Sigmoid colon (tissue), 7 donors: ENCODE data around the gene FGFR2. TPM values are rescaled to one million over a fixed set of nuclear protein-coding genes. Genes with fewer than 3 reads are reported as not detected.

ENCODE experiments used
- DNase-seq: peaks from one replicate; pipeline ENCODE4 v3.0.0-alpha.2; 2019
- H3K27ac ChIP-seq, 4 donors: fragments of 200-600 bp; sonication (generic); one replicate each; pipeline ENCODE4 v1.5.1; 2016 to 2019; ENCODE audit warnings: mild to moderate bottlenecking in 1 of 4
- H3K27me3 ChIP-seq, 3 donors: fragments of 200-600 bp; sonication (generic); one replicate each; pipeline ENCODE4 v1.5.1; 2019; ENCODE audit warnings: mild to moderate bottlenecking in 1 of 3
- H3K36me3 ChIP-seq, 4 donors: fragments of 200-600 bp; sonication (generic); one replicate each; pipeline ENCODE4 v1.5.1; 2016 to 2019
- H3K4me1 ChIP-seq, 4 donors: fragments of 200-600 bp; sonication (generic); one replicate each; pipeline ENCODE4 v1.5.1; 2017 to 2019
- H3K4me3 ChIP-seq, 4 donors: fragments of 200-600 bp; sonication (generic); one replicate each; pipeline ENCODE4 v1.5.1; 2017 to 2019; ENCODE audit warnings: mild to moderate bottlenecking in 2 of 4, moderate library complexity in 1 of 4
- H3K9me3 ChIP-seq, 4 donors: fragments of 200-600 bp in 3 of 4; sonication (generic) in 3 of 4; one replicate each; pipeline versions ENCODE4 v1.5.1 to v1.6.1; 2013 to 2019
- EP300 ChIP-seq, 4 donors: sonication (generic); formaldehyde crosslinking; IDR thresholded peaks; one replicate each; pipeline ENCODE4 v1.6.1; 2017; ENCODE audit warnings: antibody characterized with exemption in 4 of 4
- POLR2A ChIP-seq, 2 donors: fragments of 450-650 bp; IDR thresholded peaks; one replicate each; pipeline ENCODE4 v1.6.1; 2016; ENCODE audit warnings: antibody characterized with exemption in 2 of 2, mild to moderate bottlenecking in 2 of 2, moderate library complexity in 2 of 2
- POLR2AphosphoS5 ChIP-seq, 4 donors: sonication (generic); formaldehyde crosslinking; IDR thresholded peaks; one replicate each; pipeline ENCODE4 v1.6.1; 2017; ENCODE audit warnings: antibody characterized with exemption in 4 of 4
- WGBS, 2 donors: extraction: QIAGEN DNeasy Blood & Tissue Kit; methylation state at CpG; one replicate each; pipeline ENCODE4 v1.1.7; 2013; 5-methylcytosine and 5-hydroxymethylcytosine counted together
- intact Hi-C: fragments of 100-400 bp; cut with DNase I; formaldehyde crosslinking; loops from one replicate; pipeline ENCODE4 v1.15.1; 2023
- polyA plus RNA-seq, 3 donors: library from polyadenylated mRNA; stranded (reverse); fragments of 200-250 nt; gene quantifications; one replicate each; pipeline ENCODE4 v1.2.3, GENCODE V29; 2013
- total RNA-seq, 4 donors: library from RNA; depleted of rRNA; stranded (reverse); fragments of >200 nt; gene quantifications; one replicate each; pipeline ENCODE4 v1.1.0, GENCODE V29; 2016
- TF ChIP-seq, protein P1 (sequence below), 4 experiments: fragments of 450-650 bp in 3 of 4; fragments of 200-600 bp in 1 of 4; IDR thresholded peaks; one replicate each; pipeline ENCODE4 v1.5.1; 2016 to 2019; ENCODE audit warnings: antibody characterized with exemption in 4 of 4, mild to moderate bottlenecking in 3 of 4, moderate library complexity in 2 of 4
- donor health status: healthy with polysubstance abuse.
- donor health status: Bipolar disorder and iron deficiency.
- donor health status: healthy.

FGFR2 gene
- total and polyA plus RNA-seq, 7 donors: 5.1 to 143 (median 71.5) TPM

DNA sequence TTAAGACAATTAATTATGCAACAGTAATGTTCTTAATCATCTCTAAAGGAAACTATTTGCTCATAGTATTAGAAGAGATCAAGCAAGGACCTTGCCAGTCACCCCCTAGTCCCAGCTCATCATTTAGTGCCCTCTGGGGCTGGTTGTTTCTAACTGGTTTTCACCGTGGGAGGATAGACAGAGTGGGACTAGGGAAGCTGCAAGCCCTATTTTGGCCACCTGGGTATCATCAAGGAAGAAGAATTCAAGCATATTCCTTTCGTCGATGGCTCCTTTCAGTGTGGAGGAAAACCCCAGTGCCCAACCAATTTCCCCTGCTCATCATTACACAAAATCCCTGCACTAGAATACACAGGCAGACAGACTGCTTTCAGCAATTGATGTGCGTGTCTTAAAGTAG, 30.6 kb upstream of the FGFR2 start:
- Histone ChIP-seq H3K27ac (peak overlapping the region; percentile 69 to 71 (median 70)), H3K36me3 (no peaks in the 10 kb centered on the region), H3K9me3 (no peaks in the 10 kb centered on the region), H3K4me3 (no peak overlapping the region), H3K4me1 (peaks cover 0 to 44% (median 33%) of the 10 kb centered on the region in 4 donors), H3K27me3 (no peaks in the 10 kb centered on the region)
- no peak for DNase-seq
- intact Hi-C loops: no loop called here
- TF ChIP-seq POLR2AphosphoS5 (IDR thresholded peaks at IDR 0.05): no peak
- TF ChIP-seq, protein P1, sequence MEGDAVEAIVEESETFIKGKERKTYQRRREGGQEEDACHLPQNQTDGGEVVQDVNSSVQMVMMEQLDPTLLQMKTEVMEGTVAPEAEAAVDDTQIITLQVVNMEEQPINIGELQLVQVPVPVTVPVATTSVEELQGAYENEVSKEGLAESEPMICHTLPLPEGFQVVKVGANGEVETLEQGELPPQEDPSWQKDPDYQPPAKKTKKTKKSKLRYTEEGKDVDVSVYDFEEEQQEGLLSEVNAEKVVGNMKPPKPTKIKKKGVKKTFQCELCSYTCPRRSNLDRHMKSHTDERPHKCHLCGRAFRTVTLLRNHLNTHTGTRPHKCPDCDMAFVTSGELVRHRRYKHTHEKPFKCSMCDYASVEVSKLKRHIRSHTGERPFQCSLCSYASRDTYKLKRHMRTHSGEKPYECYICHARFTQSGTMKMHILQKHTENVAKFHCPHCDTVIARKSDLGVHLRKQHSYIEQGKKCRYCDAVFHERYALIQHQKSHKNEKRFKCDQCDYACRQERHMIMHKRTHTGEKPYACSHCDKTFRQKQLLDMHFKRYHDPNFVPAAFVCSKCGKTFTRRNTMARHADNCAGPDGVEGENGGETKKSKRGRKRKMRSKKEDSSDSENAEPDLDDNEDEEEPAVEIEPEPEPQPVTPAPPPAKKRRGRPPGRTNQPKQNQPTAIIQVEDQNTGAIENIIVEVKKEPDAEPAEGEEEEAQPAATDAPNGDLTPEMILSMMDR (IDR thresholded peaks at IDR 0.05): no peak
- TF ChIP-seq POLR2A (IDR thresholded peaks at IDR 0.05): no peak
- TF ChIP-seq EP300 (IDR thresholded peaks at IDR 0.05): no peak
- WGBS, 2 donors: 74 to 86% methylated on average over 4 of the region's 4 CpGs

DNA sequence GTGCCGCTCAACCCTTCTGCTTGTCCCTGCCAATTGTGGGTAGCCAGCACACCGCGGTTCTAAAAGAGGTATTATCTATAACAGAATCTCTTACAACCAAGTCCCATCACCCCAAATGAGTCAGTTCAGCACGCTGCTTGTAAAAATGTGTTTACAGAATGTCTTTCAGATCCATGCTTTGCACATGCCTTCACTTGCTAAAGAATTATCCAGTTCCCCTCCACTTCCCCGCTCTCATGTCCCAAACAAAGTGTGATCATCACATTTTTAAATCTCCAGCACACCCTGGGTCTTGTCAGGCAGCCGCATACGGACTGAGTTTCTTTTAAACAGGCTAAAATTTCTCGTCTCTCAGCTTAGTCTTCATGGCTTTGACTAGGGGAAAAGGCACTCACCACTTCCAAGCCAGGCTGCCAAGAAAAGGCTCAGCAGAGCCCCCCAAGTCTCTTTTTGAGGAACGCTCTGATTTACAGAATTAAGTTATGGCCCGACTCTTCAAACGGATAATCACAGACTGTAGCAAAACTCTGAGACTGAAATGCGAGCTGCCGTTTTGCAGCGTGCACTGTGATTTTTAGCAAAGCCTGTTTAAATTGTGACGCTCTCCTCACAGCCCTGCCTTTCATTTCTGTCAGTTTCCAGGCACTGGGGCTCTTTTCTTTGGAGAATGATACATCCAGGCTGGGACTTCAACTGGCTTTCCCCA, 29.8 kb upstream of the FGFR2 start:
- Histone ChIP-seq H3K27ac (peak overlapping the region; percentile 69 to 71 (median 70)), H3K4me1 (peaks cover 0 to 44% (median 33%) of the 10 kb centered on the region in 4 donors), H3K27me3 (no peaks in the 10 kb centered on the region), H3K36me3 (no peaks in the 10 kb centered on the region), H3K9me3 (no peaks in the 10 kb centered on the region), H3K4me3 (peak overlapping the region in 3 of 4 donors; percentile 18 to 27 (median 20))
- peak; percentile 20 for DNase-seq
- WGBS, 2 donors: 55 to 72% methylated on average over 15 of the region's 15 CpGs
- intact Hi-C loops: no loop called here
- TF ChIP-seq, protein P1 (IDR thresholded peaks at IDR 0.05): no peak
- TF ChIP-seq POLR2AphosphoS5 (IDR thresholded peaks at IDR 0.05) (no peak), EP300 (IDR thresholded peaks at IDR 0.05) (no peak), POLR2A (IDR thresholded peaks at IDR 0.05) (no peak)

DNA sequence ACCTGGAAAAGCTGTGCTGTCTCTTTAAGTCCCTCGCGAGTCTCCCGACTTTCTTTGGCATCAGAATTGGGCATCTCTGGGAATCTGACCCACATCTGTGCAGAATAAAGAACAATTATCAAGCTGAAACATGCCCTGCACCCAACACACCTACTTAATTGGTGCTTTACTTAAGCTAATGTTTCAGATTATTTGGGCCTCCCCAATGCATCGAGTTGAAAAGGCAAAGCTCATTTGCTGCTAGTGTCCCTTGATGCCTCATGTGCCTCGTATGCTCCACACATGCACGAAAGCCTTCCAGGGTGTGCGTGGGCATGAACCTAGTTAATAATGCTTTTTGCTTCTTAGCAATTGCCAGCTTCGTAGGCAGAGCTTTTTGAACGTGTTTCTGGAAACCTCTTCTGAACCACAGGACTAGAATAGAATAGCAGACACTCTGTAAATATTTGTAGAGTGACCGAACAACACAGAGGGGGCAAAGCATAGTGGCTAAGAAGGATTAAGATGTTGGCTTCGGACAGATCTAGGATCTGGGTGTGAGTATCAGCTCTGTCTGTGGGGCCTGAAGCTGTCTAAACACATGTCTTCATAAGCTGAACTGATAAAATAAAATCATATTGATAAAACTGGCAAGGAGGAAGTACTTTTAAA, 26.7 kb upstream of the FGFR2 start:
- no peaks in the 10 kb centered on the region for H3K9me3 ChIP-seq
- H3K27ac ChIP-seq: peak overlapping the region in 1 of 4 donors; percentile 8
- H3K27me3 ChIP-seq: no peaks in the 10 kb centered on the region
- TF ChIP-seq EP300 (IDR thresholded peaks at IDR 0.05): no peak
- no peak for TF ChIP-seq POLR2A (IDR thresholded peaks at IDR 0.05)
- TF ChIP-seq, protein P1 (IDR thresholded peaks at IDR 0.05): no peak
- no peak for TF ChIP-seq POLR2AphosphoS5 (IDR thresholded peaks at IDR 0.05)
- DNase-seq: no peak
- intact Hi-C loops: no loop called here
- H3K4me3 ChIP-seq: no peak overlapping the region
- 42 to 65% methylated on average over 11 of the region's 11 CpGs for WGBS, 2 donors
- H3K4me1 ChIP-seq: peaks cover 0 to 33% (median 29%) of the 10 kb centered on the region in 4 donors
- H3K36me3 ChIP-seq: no peaks in the 10 kb centered on the region

DNA sequence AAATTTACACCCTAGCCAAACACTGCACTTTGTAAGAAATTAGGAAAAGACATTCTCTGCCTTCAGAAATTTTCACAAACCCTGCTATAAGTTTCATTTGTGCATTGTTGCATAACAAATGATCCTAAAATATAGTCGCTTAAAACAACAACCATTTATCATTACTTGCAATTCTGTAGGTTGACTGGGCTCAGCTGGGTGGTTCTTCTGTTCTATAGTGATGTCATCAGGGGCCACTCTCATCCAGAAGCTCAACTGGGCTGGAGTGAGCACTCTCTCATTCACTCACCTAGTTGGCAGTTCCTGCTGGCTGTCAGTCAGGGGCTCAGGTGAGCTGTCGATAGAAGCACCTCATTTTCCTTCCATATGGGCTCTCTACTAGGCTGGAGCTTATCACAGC, 20.7 kb upstream of the FGFR2 start:
- WGBS, 2 donors: 95 to 99% methylated on average over 2 of the region's 2 CpGs
- H3K4me1 ChIP-seq: no peaks in the 10 kb centered on the region
- intact Hi-C loops: no loop called here
- H3K4me3 ChIP-seq: no peak overlapping the region
- peaks cover 0 to 1% (median 0%) of the 10 kb centered on the region in 4 donors for H3K9me3 ChIP-seq
- no peaks in the 10 kb centered on the region for H3K36me3 ChIP-seq
- no peak for DNase-seq
- H3K27me3 ChIP-seq: no peaks in the 10 kb centered on the region
- no peak overlapping the region for H3K27ac ChIP-seq
- TF ChIP-seq POLR2A (IDR thresholded peaks at IDR 0.05): no peak
- TF ChIP-seq, protein P1 (IDR thresholded peaks at IDR 0.05): no peak
- TF ChIP-seq POLR2AphosphoS5 (IDR thresholded peaks at IDR 0.05): no peak
- no peak for TF ChIP-seq EP300 (IDR thresholded peaks at IDR 0.05)
